HepG2 (cell line): ENCODE data around the gene NXPH1. TPM values are rescaled to one million over a fixed set of nuclear protein-coding genes. Genes with fewer than 3 reads are reported as not detected.

Source experiments
- ATAC-seq: fragments of 200-7000 bp; cut with Tn5 transposase; 3 replicates; pipeline ENCODE4 v1.9.1; 2020; ENCODE audit warnings: mild to moderate bottlenecking, moderate library complexity
- BruUV-seq: library from RNA; stranded (reverse); fragments of 400-500 nt; replicated peaks from 2 replicates; lab custom pipeline; 2021; lab: Mats Ljungman, UMichigan
- CTCF ChIA-PET: fragments of 300-600 bp; formaldehyde crosslinking; extraction: SDS; loops from one replicate; lab custom pipeline; 2021; ENCODE audit warnings: low total read pairs, inconsistent platforms, low intra/inter-chr PET ratio; lab: Yijun Ruan, JAX
- POLR2A ChIA-PET: fragments of 350-600 bp; sonication (Branson Sonifier 250); formaldehyde crosslinking; loops from one replicate; lab custom pipeline; 2020; ENCODE audit warnings: antibody characterized with exemption, inconsistent platforms; lab: Yijun Ruan, JAX
- DNase-seq: peaks from one replicate; pipeline ENCODE4 v3.0.0-alpha.2; 2015; ENCODE audit warnings: low spot score
- FAIRE-seq: peaks from 3 replicates; lab custom pipeline; 2011; peaks lifted over from hg19 to GRCh38; lab: Jason Lieb, UNC
- H2AFZ ChIP-seq: one replicate; pipeline ENCODE4 v1.6.1; 2011; ENCODE audit warnings: low read length, inconsistent platforms
- H3K27ac ChIP-seq: fragments of 300-600 bp; 3 replicates; pipeline ENCODE4 v1.8.0; 2011; ENCODE audit warnings: mixed run types, mild to moderate bottlenecking, mixed read lengths, low read length, inconsistent platforms; ENCODE audit not compliant: insufficient read depth; ENCODE audit errors: extremely low read length
- H3K27me3 ChIP-seq, 2 experiments: fragments of 200-600 bp in 1 of 2; 2 replicates in 1 of 2; 3 replicates in 1 of 2; pipeline versions ENCODE4 v1.6.0 to v1.8.0; 2011; ENCODE audit warnings: low read length in 2 of 2, mild to moderate bottlenecking in 2 of 2, moderate library complexity in 2 of 2, inconsistent platforms in 1 of 2; ENCODE audit not compliant: insufficient read depth in 2 of 2, control insufficient read depth in 1 of 2
- H3K36me3 ChIP-seq, 2 experiments: fragments of 200-600 bp in 1 of 2; replicated peaks in 1 of 2; 2 replicates in 1 of 2; 3 replicates in 1 of 2; pipeline versions ENCODE4 v1.5.1 to v1.8.0; 2011; ENCODE audit warnings: low read length in 2 of 2, inconsistent platforms in 1 of 2; ENCODE audit not compliant: insufficient read depth in 2 of 2, control insufficient read depth in 1 of 2
- H3K4me1 ChIP-seq: 2 replicates; pipeline ENCODE4 v1.5.1; 2012; ENCODE audit warnings: low read length, inconsistent platforms; ENCODE audit not compliant: insufficient read depth
- H3K4me2 ChIP-seq: 2 replicates; pipeline ENCODE4 v1.6.0; 2011; ENCODE audit warnings: low read depth, low read length, inconsistent platforms
- H3K4me3 ChIP-seq, 3 experiments: fragments of 200-600 bp in 1 of 3; sonication (generic), shearing (Covaris generic) in 1 of 3; replicated peaks in 1 of 3; 2 replicates each; pipeline ENCODE4 v1.5.1; 2011 to 2016; ENCODE audit warnings: low read length in 3 of 3, inconsistent platforms in 2 of 3, low read depth in 2 of 3, mild to moderate bottlenecking in 2 of 3, control low read depth in 1 of 3, mixed read lengths in 1 of 3; ENCODE audit not compliant: insufficient read depth in 1 of 3
- H3K79me2 ChIP-seq: one replicate; pipeline ENCODE4 v1.6.1; 2011; ENCODE audit warnings: low read length, inconsistent platforms; ENCODE audit not compliant: insufficient read depth
- H3K9ac ChIP-seq: 2 replicates; pipeline ENCODE4 v1.6.0; 2011; ENCODE audit warnings: mild to moderate bottlenecking, low read depth, low read length, inconsistent platforms; ENCODE audit not compliant: insufficient read depth
- H3K9me3 ChIP-seq: 2 replicates; pipeline ENCODE4 v1.5.1; 2012; ENCODE audit warnings: mild to moderate bottlenecking, low read length
- H4K20me1 ChIP-seq: 2 replicates; pipeline ENCODE4 v1.6.0; 2011; ENCODE audit warnings: inconsistent platforms, mild to moderate bottlenecking, low read length, moderate library complexity; ENCODE audit not compliant: insufficient read depth
- CSRNP2 ChIP-seq: sonication (generic); formaldehyde crosslinking; conservative IDR thresholded peaks from 2 replicates; pipeline ENCODE4 v1.8.0; 2022; ENCODE audit warnings: low read depth, missing genetic modification reagents
- IRF9 ChIP-seq: sonication (generic); formaldehyde crosslinking; IDR thresholded peaks from 2 replicates; pipeline ENCODE4 v1.8.0; 2022; ENCODE audit warnings: missing genetic modification reagents, mild to moderate bottlenecking, borderline replicate concordance
- NFKBIZ ChIP-seq: IDR thresholded peaks from 2 replicates; pipeline ENCODE4 v1.6.1; 2018; ENCODE audit warnings: missing genetic modification reagents, missing compliant biosample characterization
- STAT5B ChIP-seq: sonication (generic); formaldehyde crosslinking; IDR thresholded peaks from 2 replicates; pipeline ENCODE4 v1.4.0; 2020; ENCODE audit warnings: missing genetic modification reagents
- ZNF282 ChIP-seq: fragments of 450-650 bp; IDR thresholded peaks from 2 replicates; pipeline ENCODE4 v1.6.1; 2018; ENCODE audit not compliant: partially characterized antibody
- ZNF432 ChIP-seq: sonication (generic); formaldehyde crosslinking; IDR thresholded peaks from 2 replicates; pipeline ENCODE4 v1.5.0; 2020; ENCODE audit warnings: missing genetic modification reagents, mild to moderate bottlenecking, borderline replicate concordance
- ZNF446 ChIP-seq: sonication (generic); formaldehyde crosslinking; IDR thresholded peaks from 2 replicates; pipeline ENCODE4 v1.5.0; 2020; ENCODE audit warnings: mild to moderate bottlenecking, missing genetic modification reagents
- ZNF619 ChIP-seq: sonication (generic); formaldehyde crosslinking; IDR thresholded peaks from 2 replicates; pipeline ENCODE4 v1.4.0; 2020; ENCODE audit warnings: mild to moderate bottlenecking, missing genetic modification reagents
- ZNF800 ChIP-seq: sonication (generic); formaldehyde crosslinking; IDR thresholded peaks from 2 replicates; pipeline ENCODE4 v1.4.0; 2020; ENCODE audit warnings: missing genetic modification reagents
- ZNF816 ChIP-seq: sonication (generic); formaldehyde crosslinking; IDR thresholded peaks from 2 replicates; pipeline ENCODE4 v1.8.0; 2022; ENCODE audit warnings: missing genetic modification reagents, mild to moderate bottlenecking, borderline replicate concordance
- WGBS: methylation state at CpG from one replicate; pipeline ENCODE4 v1.1.6; 2017; ENCODE audit warnings: low lambda C conversion rate; 5-methylcytosine and 5-hydroxymethylcytosine counted together
- in situ Hi-C: cut with HindIII; loops from 2 replicates; pipeline ENCODE4 v1.10.0; 2017; ENCODE audit warnings: low pct_unique_long_range_greater_than_20kb; ENCODE audit not compliant: extremely low pct_ligation_motif_present
- intact Hi-C: fragments of 100-400 bp; cut with micrococcal nuclease; formaldehyde crosslinking; loops from one replicate; pipeline ENCODE4 v1.10.0; 2022; ENCODE audit not compliant: unreplicated experiment
- polyA plus RNA-seq, 8 experiments: library from polyadenylated mRNA; depleted of rRNA in 3 of 8; stranded (reverse) in 7 of 8; unstranded in 1 of 8; fragments of >200 nt; fragmentation: Illumina TruSeq in 4 of 8; extraction: Trizol in 4 of 8; gene quantifications; 2 replicates each; pipeline versions ENCODE4 v1.2.1 to v1.2.3, GENCODE V29; 2011 to 2016; ENCODE audit warnings: low read depth in 4 of 8, missing spikeins in 1 of 8, mixed read lengths in 1 of 8; ENCODE audit not compliant: insufficient read depth in 1 of 8
- total RNA-seq, 5 experiments: library from RNA; depleted of rRNA; stranded (reverse); fragments of >200 nt; fragmentation: Illumina TruSeq; extraction: Trizol; gene quantifications; 2 replicates each; pipeline ENCODE4 v1.2.3, GENCODE V29; 2016; ENCODE audit warnings: low read depth in 1 of 5
- TF ChIP-seq, protein P1 (sequence below): sonication (generic); formaldehyde crosslinking; IDR thresholded peaks from 2 replicates; pipeline ENCODE4 v1.4.0; 2020; ENCODE audit warnings: missing genetic modification reagents
- TF ChIP-seq, protein P2 (sequence below): sonication (generic); formaldehyde crosslinking; IDR thresholded peaks from 2 replicates; pipeline ENCODE4 v1.4.0; 2020; ENCODE audit warnings: missing genetic modification reagents
- TF ChIP-seq, protein P3 (sequence below): sonication (generic); formaldehyde crosslinking; IDR thresholded peaks from 2 replicates; pipeline ENCODE4 v1.5.1; 2020; ENCODE audit warnings: mild to moderate bottlenecking, missing genetic modification reagents

Gene NXPH1
- total and polyA plus RNA-seq, 2 of the 13 experiments (the other 11 are each of a cell fraction or from before 2014, with no cell fraction given): not detected

GRCh38 chr7:8455426-8455825, 22.0 kb downstream of the NXPH1 start:
- H3K9ac ChIP-seq: no peak overlapping the region
- TF ChIP-seq ZNF282 (no peak), IRF9 (CRISPR knock-in tag) (no peak), ZNF446 (CRISPR knock-in tag) (no peak), ZNF432 (CRISPR knock-in tag) (no peak), ZNF619 (CRISPR knock-in tag) (no peak), STAT5B (no peak), ZNF800 (CRISPR knock-in tag) (no peak), CSRNP2 (CRISPR knock-in tag) (no peak), ZNF816 (CRISPR knock-in tag) (no peak), NFKBIZ (CRISPR knock-in tag) (no peak)
- TF ChIP-seq, protein P1, sequence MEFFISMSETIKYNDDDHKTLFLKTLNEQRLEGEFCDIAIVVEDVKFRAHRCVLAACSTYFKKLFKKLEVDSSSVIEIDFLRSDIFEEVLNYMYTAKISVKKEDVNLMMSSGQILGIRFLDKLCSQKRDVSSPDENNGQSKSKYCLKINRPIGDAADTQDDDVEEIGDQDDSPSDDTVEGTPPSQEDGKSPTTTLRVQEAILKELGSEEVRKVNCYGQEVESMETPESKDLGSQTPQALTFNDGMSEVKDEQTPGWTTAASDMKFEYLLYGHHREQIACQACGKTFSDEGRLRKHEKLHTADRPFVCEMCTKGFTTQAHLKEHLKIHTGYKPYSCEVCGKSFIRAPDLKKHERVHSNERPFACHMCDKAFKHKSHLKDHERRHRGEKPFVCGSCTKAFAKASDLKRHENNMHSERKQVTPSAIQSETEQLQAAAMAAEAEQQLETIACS (CRISPR knock-in tag): no peak
- TF ChIP-seq, protein P2, sequence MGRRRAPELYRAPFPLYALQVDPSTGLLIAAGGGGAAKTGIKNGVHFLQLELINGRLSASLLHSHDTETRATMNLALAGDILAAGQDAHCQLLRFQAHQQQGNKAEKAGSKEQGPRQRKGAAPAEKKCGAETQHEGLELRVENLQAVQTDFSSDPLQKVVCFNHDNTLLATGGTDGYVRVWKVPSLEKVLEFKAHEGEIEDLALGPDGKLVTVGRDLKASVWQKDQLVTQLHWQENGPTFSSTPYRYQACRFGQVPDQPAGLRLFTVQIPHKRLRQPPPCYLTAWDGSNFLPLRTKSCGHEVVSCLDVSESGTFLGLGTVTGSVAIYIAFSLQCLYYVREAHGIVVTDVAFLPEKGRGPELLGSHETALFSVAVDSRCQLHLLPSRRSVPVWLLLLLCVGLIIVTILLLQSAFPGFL: no peak
- TF ChIP-seq, protein P3, sequence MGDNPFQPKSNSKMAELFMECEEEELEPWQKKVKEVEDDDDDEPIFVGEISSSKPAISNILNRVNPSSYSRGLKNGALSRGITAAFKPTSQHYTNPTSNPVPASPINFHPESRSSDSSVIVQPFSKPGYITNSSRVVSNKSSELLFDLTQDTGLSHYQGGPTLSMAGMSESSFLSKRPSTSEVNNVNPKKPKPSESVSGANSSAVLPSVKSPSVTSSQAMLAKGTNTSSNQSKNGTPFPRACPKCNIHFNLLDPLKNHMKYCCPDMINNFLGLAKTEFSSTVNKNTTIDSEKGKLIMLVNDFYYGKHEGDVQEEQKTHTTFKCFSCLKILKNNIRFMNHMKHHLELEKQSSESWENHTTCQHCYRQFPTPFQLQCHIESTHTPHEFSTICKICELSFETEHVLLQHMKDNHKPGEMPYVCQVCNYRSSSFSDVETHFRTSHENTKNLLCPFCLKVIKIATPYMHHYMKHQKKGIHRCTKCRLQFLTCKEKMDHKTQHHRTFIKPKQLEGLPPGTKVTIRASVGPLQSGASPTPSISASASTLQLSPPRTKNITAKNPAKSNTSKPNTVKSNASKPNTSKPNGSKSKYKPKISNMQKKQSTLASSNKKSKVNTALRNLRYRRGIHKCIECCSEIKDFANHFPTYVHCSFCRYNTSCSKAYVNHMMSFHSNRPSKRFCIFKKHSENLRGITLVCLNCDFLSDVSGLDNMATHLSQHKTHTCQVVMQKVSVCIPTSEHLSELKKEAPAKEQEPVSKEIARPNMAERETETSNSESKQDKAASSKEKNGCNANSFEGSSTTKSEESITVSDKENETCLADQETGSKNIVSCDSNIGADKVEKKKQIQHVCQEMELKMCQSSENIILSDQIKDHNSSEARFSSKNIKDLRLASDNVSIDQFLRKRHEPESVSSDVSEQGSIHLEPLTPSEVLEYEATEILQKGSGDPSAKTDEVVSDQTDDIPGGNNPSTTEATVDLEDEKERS: no peak

More at GRCh38 chr7:8455426-8455825, 22.0 kb downstream of the NXPH1 start:
- Histone ChIP-seq H2AFZ (no peak overlapping the region), H3K4me2 (no peak overlapping the region), H3K27me3 (no peaks in the 10 kb centered on the region), H3K4me1 (no peaks in the 10 kb centered on the region), H3K27ac (no peak overlapping the region), H3K4me3 (no peak overlapping the region), H4K20me1 (no peaks in the 10 kb centered on the region), H3K79me2 (no peaks in the 10 kb centered on the region), H3K9me3 (no peaks in the 10 kb centered on the region), H3K36me3 (no peaks in the 10 kb centered on the region)
- ATAC-seq (no peak), FAIRE-seq (no peak), DNase-seq (no peak)
- ChIA-PET CTCF (no interaction called here), POLR2A (no interaction called here)
- no TSS peak for BruUV-seq
- in situ Hi-C loops: no loop called here
- 0% methylated on average over 2 of the region's 2 CpGs for WGBS
- intact Hi-C loops: no loop called here
